SK-N-MC (cell line): ENCODE results near the gene UQCRFS1.

Experiments
- EZH2 ChIP-seq: fragments of 200-600 bp; sonication (generic); IDR thresholded peaks from one replicate; pipeline ENCODE4 v1.6.1; 2017; ENCODE audit warnings: antibody characterized with exemption
- FOXP2 ChIP-seq: optimal IDR thresholded peaks from 2 replicates; pipeline ENCODE3; 2011; ENCODE audit warnings: mild to moderate bottlenecking, moderate library complexity; ENCODE audit not compliant: insufficient read depth; ENCODE audit errors: extremely low read length, control extremely low read depth
- POLR2AphosphoS5 ChIP-seq: IDR thresholded peaks from 2 replicates; pipeline ENCODE4 v1.6.1; 2012; ENCODE audit warnings: mild to moderate bottlenecking, low read depth, low read length, borderline replicate concordance

DNA sequence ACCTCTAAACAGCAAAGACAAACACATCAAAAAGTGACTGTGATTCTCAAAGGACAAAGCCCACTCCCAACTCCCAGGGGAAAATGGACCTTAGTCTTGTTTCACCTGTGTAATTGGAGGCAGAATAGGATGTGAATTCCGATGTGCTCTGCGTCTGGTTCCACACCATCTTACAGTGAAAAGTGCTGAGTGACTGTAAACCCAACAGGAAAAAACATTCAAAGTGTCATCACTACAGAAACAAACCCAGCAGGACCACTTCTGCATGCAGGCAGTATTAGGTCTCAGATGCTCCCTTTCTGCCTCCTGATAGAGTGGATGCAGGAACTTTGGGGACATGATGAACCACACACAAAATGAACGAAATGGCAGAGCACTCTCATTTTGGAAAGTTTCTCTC is 6.5 kb downstream of the UQCRFS1 start:
- no peak for TF ChIP-seq POLR2AphosphoS5
- no peak for TF ChIP-seq EZH2
- no peak for TF ChIP-seq FOXP2
